B cell (primary cell): ENCODE results near the gene TMEM63A. TPM values are rescaled to one million over a fixed set of nuclear protein-coding genes. Genes with fewer than 3 reads are reported as not detected.

Source experiments
- ATAC-seq: fragments of 200-7000 bp; cut with Tn5 transposase; one replicate; pipeline ENCODE4 v1.10.0; 2021; ENCODE audit warnings: low read depth, mild to moderate bottlenecking, moderate number of reproducible peaks, moderate library complexity
- CTCF ChIA-PET: fragments of 350-600 bp; sonication (Branson Sonifier 250); formaldehyde crosslinking; loops from one replicate; lab custom pipeline; 2021; ENCODE audit warnings: antibody characterized with exemption, inconsistent platforms; lab: Charles Lee
- POLR2A ChIA-PET: fragments of 350-600 bp; sonication (Branson Sonifier 250); formaldehyde crosslinking; loops from one replicate; lab custom pipeline; 2021; ENCODE audit warnings: antibody characterized with exemption; lab: Charles Lee
- DNase-seq: peaks from one replicate; pipeline ENCODE4 v3.0.0; 2013
- H2AFZ ChIP-seq: 2 replicates; pipeline ENCODE4 v1.6.1; 2012; ENCODE audit warnings: mild to moderate bottlenecking, low read depth, low read length; ENCODE audit not compliant: insufficient read depth, poor library complexity, severe bottlenecking
- H3K27ac ChIP-seq, 2 donors: 1 replicate in 1 of 2; 2 replicates in 1 of 2; pipeline ENCODE4 v1.5.1; 2012 to 2013; ENCODE audit warnings: low read length in 2 of 2, mild to moderate bottlenecking in 2 of 2, moderate library complexity in 1 of 2
- H3K27me3 ChIP-seq, 4 experiments: fragments of 200-600 bp in 1 of 4; sonication (generic) in 1 of 4; replicated peaks in 1 of 4; 1 replicate in 2 of 4; 2 replicates in 2 of 4; pipeline versions ENCODE4 v1.6.1 to v1.7.0; 2013 to 2016; ENCODE audit warnings: low read length in 3 of 4, mild to moderate bottlenecking in 2 of 4, mixed read lengths in 1 of 4, moderate library complexity in 1 of 4; ENCODE audit not compliant: insufficient read depth in 4 of 4, control insufficient read depth in 3 of 4; ENCODE audit errors: control extremely low read depth in 1 of 4
- H3K36me3 ChIP-seq, 2 experiments: replicated peaks in 1 of 2; 1 replicate in 1 of 2; 2 replicates in 1 of 2; pipeline versions ENCODE4 v1.6.1 to v1.7.1; 2013; ENCODE audit warnings: low read length in 1 of 2; ENCODE audit not compliant: insufficient read depth in 2 of 2, control insufficient read depth in 1 of 2; ENCODE audit errors: control extremely low read depth in 1 of 2, extremely low read depth in 1 of 2
- H3K4me1 ChIP-seq, 2 donors: fragments of 200-600 bp in 1 of 2; sonication (generic) in 1 of 2; 1 replicate in 1 of 2; 2 replicates in 1 of 2; pipeline versions ENCODE4 v1.5.1 to v1.6.1; 2013 to 2017; ENCODE audit warnings: low read length in 2 of 2; ENCODE audit not compliant: control insufficient read depth in 2 of 2, insufficient read depth in 2 of 2
- H3K4me2 ChIP-seq: replicated peaks from 2 replicates; pipeline ENCODE3; 2012; ENCODE audit warnings: mild to moderate bottlenecking, low read depth, low read length; ENCODE audit not compliant: poor library complexity, severe bottlenecking
- H3K4me3 ChIP-seq, 5 experiments: fragments of 200-600 bp in 1 of 5; sonication (generic) in 1 of 5; 1 replicate in 3 of 5; 2 replicates in 2 of 5; pipeline versions ENCODE4 v1.5.1 to v1.7.0; 2011 to 2016; ENCODE audit warnings: low read length in 4 of 5, mild to moderate bottlenecking in 4 of 5, low read depth in 2 of 5, control low read depth in 1 of 5, moderate library complexity in 1 of 5; ENCODE audit not compliant: insufficient read depth in 1 of 5; ENCODE audit errors: control extremely low read depth in 1 of 5, extremely low read depth in 1 of 5
- H3K79me2 ChIP-seq: fragments of 200-600 bp; sonication (generic); one replicate; pipeline ENCODE4 v1.6.0; 2016; ENCODE audit warnings: low read length; ENCODE audit not compliant: control insufficient read depth, insufficient read depth
- H3K9ac ChIP-seq: fragments of 200-600 bp; sonication (generic); 2 replicates; pipeline ENCODE4 v1.6.1; 2017; ENCODE audit warnings: mild to moderate bottlenecking, low read length, moderate library complexity
- H3K9me3 ChIP-seq, 3 donors: one replicate each; pipeline versions ENCODE4 v1.6.1 to v1.7.1; 2013; ENCODE audit warnings: low read length in 2 of 3; ENCODE audit not compliant: control insufficient read depth in 2 of 3, insufficient read depth in 1 of 3; ENCODE audit errors: control extremely low read depth in 1 of 3
- H4K20me1 ChIP-seq: 2 replicates; pipeline ENCODE4 v1.6.0; 2012; ENCODE audit warnings: mild to moderate bottlenecking, low read length; ENCODE audit not compliant: insufficient read depth, control insufficient read depth, poor library complexity, severe bottlenecking
- H3K27ac Mint-ChIP-seq: one replicate; pipeline ENCODE4 v1.8.0; 2021; ENCODE audit warnings: mixed read lengths
- H3K27me3 Mint-ChIP-seq: one replicate; pipeline ENCODE4 v1.8.0; 2021; ENCODE audit warnings: mixed read lengths
- H3K4me1 Mint-ChIP-seq: one replicate; pipeline ENCODE4 v1.8.0; 2021; ENCODE audit warnings: mixed read lengths
- H3K4me3 Mint-ChIP-seq: one replicate; pipeline ENCODE4 v1.8.0; 2021; ENCODE audit warnings: mixed read lengths
- H3K9me3 Mint-ChIP-seq: one replicate; pipeline ENCODE4 v1.8.0; 2022; ENCODE audit warnings: mixed read lengths; ENCODE audit not compliant: insufficient read depth
- CTCF ChIP-seq: fragments of 200-600 bp; IDR thresholded peaks from one replicate; pipeline ENCODE4 v1.8.0; 2022; ENCODE audit warnings: antibody characterized with exemption, mild to moderate bottlenecking
- EZH2 ChIP-seq: IDR thresholded peaks from 2 replicates; pipeline ENCODE4 v1.6.1; 2012; ENCODE audit warnings: borderline replicate concordance, low read depth, mild to moderate bottlenecking, moderate library complexity, low read length; ENCODE audit not compliant: insufficient read depth, poor library complexity, severe bottlenecking
- WGBS: methylation state at CpG from one replicate; pipeline ENCODE4 v1.1.5; 2013; ENCODE audit warnings: missing lambda C conversion rate; ENCODE audit not compliant: insufficient coverage; 5-methylcytosine and 5-hydroxymethylcytosine counted together
- intact Hi-C: fragments of 100-400 bp; cut with micrococcal nuclease; formaldehyde crosslinking; loops from one replicate; pipeline ENCODE4 v1.10.0; 2022
- polyA plus RNA-seq: library from polyadenylated mRNA; depleted of rRNA; stranded (reverse); fragments of >200 nt; gene quantifications from 2 replicates; pipeline ENCODE4 v1.2.3, GENCODE V29; 2012
- total RNA-seq, 2 donors: library from RNA; stranded (reverse); fragments of 120-200 nt in 1 of 2; gene quantifications; 1 replicate in 1 of 2; 2 replicates in 1 of 2; pipeline versions ENCODE4 v1.2.3 to v1.2.4, GENCODE V29; 2013 to 2022

The TMEM63A gene
- total and polyA plus RNA-seq, 2 donors (not counting 1 experiment from before 2014, with no cell fraction given) = 209 to 238 TPM

- Histone ChIP-seq H3K9ac (no peak overlapping the region), H3K9me3 (no peaks in the 10 kb centered on the region), H2AFZ (no peak overlapping the region), H3K4me2 (no peak overlapping the region), H3K36me3 (no peaks in the 10 kb centered on the region), H4K20me1 (no peaks in the 10 kb centered on the region), H3K4me3 (no peak overlapping the region), H3K27ac (no peak overlapping the region), H3K27me3 (peaks cover 0 to under 1% (median 0%) of the 10 kb centered on the region in 4 experiments), H3K4me1 (no peaks in the 10 kb centered on the region), H3K79me2 (no peaks in the 10 kb centered on the region)
- Mint-ChIP-seq H3K9me3 (no peaks in the 10 kb centered on the region), H3K27ac (no peak overlapping the region), H3K27me3 (no peaks in the 10 kb centered on the region), H3K4me1 (no peaks in the 10 kb centered on the region), H3K4me3 (no peak overlapping the region)
- TF ChIP-seq EZH2 (no peak), CTCF (no peak)
- ATAC-seq (no peak), DNase-seq (no peak)
- intact Hi-C loops = no loop called here
- 91% methylated on average over 7 of the region's 12 CpGs for WGBS
- POLR2A ChIA-PET = interaction anchor here (0.6 kb wide), 1 partner anchor 18 kb away, joined by 3 read pairs; no protein-coding TSS in a partner anchor
- CTCF ChIA-PET = interaction anchor here (0.7 kb wide), 1 partner anchor 1432 kb away, joined by 4 read pairs; no protein-coding TSS in a partner anchor
Measured at GRCh38 chr1:225819346-225820192, 62.6 kb downstream of the TMEM63A start.

- Histone ChIP-seq H3K27ac (no peak overlapping the region), H2AFZ (no peak overlapping the region), H4K20me1 (no peaks in the 10 kb centered on the region), H3K4me3 (no peak overlapping the region), H3K9me3 (no peaks in the 10 kb centered on the region), H3K27me3 (no peaks in the 10 kb centered on the region), H3K36me3 (no peaks in the 10 kb centered on the region), H3K79me2 (no peaks in the 10 kb centered on the region), H3K4me2 (no peak overlapping the region), H3K9ac (no peak overlapping the region), H3K4me1 (no peaks in the 10 kb centered on the region)
- POLR2A ChIA-PET = no interaction called here
- WGBS = 80% methylated on average over 5 of the region's 7 CpGs
- H3K27me3 Mint-ChIP-seq = no peaks in the 10 kb centered on the region
- H3K4me1 Mint-ChIP-seq = no peaks in the 10 kb centered on the region
- no peak for DNase-seq
- H3K4me3 Mint-ChIP-seq = no peak overlapping the region
- H3K9me3 Mint-ChIP-seq = no peaks in the 10 kb centered on the region
- ATAC-seq = no peak
- CTCF ChIA-PET = interaction anchor here (0.6 kb wide), 2 partner anchors 58 to 79 kb away, joined by 3 to 4 read pairs; no protein-coding TSS in a partner anchor
- no peak overlapping the region for H3K27ac Mint-ChIP-seq
- TF ChIP-seq EZH2 (no peak), CTCF (no peak)
- intact Hi-C loops = no loop called here
Measured at GRCh38 chr1:225818229-225818628, 64.0 kb downstream of the TMEM63A start.
